HepG2 (cell line): ENCODE measurements around the gene RMI2.
"Not testable (repeated sequence)": the region's sequence is repeated elsewhere in the genome, so short reads cannot be mapped to it uniquely, and the experiment has no call there.

Source experiments
- JUND ChIP-seq: sonication (generic); formaldehyde crosslinking; IDR thresholded peaks from 2 replicates; pipeline ENCODE4 v1.8.0; 2022; ENCODE audit warnings: mild to moderate bottlenecking, missing genetic modification reagents
- MAFK ChIP-seq, 2 experiments: IDR thresholded peaks in 1 of 2; conservative IDR thresholded peaks in 1 of 2; 2 replicates each; pipeline ENCODE4 v1.6.1; 2011; ENCODE audit warnings: improper control_type of control experiment in 2 of 2, low read length in 2 of 2
- MAX ChIP-seq: IDR thresholded peaks from 2 replicates; pipeline ENCODE4 v1.6.1; 2012; ENCODE audit warnings: inconsistent platforms
- ZFP36 ChIP-seq: fragments of 150-350 bp; IDR thresholded peaks from 2 replicates; pipeline ENCODE4 v1.6.1; 2018; ENCODE audit warnings: borderline replicate concordance, low read length, low read depth; ENCODE audit not compliant: partially characterized antibody

GRCh38 chr16:11298950-11299547 lies 46.2 kb upstream of the RMI2 start:
- TF ChIP-seq MAX; JUND; MAFK (conservative IDR thresholded peaks at IDR 0.05 in 1 of 2, IDR thresholded peaks at IDR 0.05 in 1 of 2; ENCODE audit: low read length in 2 of 2); ZFP36: not testable (repeated sequence)
